Measurements from ENCODE around the gene CACNA1C.

Gene CACNA1C

DNA sequence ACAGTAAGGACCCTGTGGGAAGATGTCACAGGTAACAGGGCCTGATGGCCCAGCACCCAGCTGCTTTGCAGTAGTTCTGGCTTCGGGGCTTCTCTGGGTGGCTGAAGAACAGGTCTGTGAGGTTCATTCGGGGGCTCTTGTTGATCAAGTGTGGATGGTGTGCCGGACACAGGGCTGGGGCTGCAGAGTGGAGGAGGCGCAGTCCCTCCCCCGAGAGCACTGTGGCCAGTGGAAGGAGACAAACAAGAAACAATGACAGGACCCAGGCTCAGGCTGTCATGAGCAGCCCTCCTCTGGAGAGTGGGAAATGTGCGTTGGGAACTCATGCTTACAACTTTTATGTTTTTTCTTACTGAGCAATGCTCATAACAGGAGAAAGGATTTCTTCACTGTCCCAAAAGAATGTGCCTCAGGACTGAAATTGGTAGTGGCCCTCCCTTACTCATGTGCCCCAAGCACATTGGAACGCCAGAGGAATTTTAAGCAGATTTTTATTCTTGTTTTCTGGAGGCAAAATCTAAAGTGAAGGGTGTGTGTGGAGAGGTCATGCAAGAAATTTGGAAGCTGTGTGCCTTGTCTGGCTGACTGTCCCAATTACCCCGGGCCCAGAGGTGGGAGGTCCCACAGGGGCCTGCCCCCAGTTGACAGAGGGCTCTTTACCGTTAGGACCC lies 233.8 kb downstream of the CACNA1C start:
- DNase-seq = no peak

DNA sequence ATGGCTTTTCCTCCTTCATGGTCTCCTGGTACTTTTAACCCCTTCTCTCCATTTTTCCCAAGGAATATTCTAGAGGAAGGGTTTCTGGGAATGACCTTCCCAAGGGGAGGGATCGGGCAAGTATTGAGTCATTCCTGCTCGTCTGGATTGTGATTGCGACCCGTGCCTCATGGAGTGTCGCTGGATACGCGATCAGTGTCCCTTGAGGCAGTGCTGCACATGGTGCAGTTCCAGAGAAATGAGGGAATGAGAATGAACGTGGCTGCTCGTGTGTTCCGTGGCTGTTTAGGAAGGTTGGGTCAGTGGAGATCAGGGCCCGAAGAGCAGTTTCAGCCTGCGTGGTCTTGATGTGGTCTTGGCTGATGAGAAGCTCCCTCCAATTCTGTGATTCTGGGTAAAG lies 234.4 kb downstream of the CACNA1C start:
- DNase-seq = no peak

DNA sequence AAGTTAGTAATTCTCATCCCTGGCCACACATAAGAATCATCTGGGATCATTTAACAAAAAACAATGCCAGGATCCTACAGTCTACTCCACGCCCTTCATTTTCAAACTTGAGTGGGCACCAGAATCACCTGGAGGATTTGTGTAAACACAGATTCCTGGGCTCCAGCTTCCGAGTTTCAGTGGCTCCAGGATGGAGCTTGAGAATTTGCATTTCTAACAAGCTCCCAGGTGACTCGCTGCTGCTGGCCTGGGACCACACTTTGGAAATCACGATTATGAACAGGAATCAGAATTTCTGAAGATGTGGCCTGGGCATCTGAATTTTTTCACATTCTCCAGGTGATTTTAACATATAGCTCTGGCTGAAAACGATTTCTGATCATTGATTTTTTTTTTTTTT lies 234.8 kb downstream of the CACNA1C start:
- DNase-seq = no peak

DNA sequence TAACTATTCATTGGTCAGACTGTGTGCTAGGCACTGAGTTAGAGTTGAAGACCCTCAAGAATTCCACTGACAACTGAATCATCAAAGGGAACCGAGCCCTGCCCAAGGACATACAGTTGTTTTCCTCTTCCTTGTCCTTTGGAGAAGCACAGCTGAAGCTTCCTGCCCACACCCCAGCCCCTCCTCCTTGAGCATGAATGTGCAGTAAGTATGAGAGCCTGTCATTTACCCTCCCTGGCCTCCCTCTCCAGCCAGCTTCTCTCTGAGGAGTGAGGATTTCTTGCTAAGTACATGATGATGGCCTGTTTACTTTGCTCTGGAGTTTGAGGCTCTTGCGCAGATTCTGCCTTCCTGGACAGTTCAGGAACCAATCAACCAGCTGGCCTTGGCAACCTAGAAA lies 235.2 kb downstream of the CACNA1C start:
- no peak for DNase-seq

DNA sequence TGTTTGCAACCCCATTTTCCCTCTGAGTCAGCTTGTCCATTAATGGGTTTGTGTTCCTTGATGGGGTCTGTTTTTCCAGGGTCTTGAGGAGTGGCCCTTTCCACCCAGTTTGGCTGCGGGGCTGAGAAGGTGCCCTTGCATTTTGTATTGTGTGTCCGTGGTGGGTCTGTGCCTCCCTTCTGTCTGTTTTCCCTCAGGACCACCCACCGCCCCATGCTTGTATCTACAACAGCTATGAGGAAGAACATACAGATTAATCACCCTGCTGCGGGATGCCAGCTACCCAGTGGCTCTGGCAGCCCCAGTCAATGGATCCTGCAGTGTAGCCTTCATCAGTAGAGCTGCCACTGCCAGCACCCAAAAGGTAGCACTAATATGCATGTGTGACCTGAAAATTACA lies 235.7 kb downstream of the CACNA1C start:
- DNase-seq = no peak

DNA sequence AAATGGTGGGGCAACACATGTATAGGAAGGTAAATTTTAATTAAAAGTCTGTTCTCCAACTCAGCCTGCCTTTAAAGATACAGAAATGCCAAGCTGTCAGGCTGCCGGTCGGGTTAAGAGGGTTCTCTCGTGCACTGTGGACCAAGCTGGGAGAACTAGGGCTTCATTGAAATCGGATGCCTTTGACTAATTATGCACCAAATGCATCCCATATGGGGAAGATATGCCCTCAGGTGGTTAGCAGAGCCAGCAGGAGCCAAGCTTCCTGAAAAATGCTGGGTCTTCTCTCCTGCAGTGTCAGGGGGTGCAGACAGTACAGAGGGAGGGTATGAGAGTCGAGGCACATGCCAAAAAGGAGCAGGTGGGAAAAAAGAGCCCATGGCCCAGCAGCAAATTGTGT lies 236.1 kb downstream of the CACNA1C start:
- DNase-seq = no peak

DNA sequence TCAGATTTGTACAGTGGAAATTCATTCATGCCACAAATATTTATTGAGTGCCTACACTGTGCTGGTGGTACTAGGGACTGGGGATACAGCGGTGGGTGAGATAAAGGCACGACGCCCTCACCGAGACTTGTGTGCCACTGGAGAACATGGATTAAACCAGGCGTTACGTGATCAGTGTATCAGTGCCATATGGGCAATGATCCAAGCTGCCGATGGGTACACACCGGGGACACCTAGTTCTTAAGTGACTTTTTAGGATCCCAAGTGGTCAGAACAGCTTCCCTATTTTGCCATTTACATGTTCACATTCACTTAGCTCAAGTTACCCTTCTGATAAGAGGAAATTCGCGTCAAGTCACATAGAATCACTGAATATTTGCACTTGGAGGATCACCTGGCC lies 236.7 kb downstream of the CACNA1C start:
- DNase-seq = no peak

DNA sequence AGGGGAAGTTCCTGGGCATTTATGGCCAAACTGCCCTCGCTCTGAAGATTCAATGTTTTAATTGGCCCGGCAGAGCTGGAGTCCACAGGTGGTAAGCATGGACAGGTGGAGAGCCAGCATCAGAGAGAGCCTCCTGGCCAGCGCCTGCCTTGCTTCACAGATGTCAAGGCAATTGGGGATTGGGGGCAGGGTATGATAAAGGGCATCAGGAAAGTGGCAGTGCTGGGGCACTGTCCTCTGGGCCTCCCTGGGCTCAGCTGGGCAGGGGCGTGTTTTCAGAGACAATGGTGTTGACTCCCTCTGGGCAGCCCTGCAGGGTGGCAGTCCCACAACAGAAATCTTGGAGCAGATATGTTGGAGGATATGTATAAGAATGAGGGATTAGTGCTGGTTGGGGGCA lies 237.3 kb downstream of the CACNA1C start:
- DNase-seq = no peak

DNA sequence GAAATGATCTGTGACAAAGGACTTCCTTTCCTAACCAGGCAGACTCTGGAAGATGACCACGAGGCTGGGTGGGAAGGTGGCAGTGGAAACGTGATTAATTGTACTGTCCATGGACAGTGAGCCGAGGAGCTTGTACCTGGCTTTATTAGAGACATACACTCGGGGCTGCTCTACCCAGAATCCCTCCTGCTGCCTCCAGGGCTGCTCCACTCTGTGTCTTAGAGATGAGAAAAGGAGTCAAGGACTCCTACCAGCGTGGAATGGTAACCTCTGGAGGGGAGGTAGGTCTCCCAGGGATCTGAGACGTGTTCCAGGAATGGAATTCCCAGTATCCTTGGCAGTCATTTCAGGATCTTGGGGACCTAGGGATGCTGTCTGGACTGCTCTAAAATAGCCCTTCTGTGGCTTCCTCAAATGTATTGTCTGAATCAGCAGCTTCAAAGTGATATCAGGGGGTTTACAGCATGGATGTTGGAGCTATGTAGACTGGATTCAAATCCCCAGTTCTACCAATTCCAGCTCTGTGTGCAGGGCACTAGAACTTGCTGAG lies 237.8 kb downstream of the CACNA1C start:
- no peak for DNase-seq

DNA sequence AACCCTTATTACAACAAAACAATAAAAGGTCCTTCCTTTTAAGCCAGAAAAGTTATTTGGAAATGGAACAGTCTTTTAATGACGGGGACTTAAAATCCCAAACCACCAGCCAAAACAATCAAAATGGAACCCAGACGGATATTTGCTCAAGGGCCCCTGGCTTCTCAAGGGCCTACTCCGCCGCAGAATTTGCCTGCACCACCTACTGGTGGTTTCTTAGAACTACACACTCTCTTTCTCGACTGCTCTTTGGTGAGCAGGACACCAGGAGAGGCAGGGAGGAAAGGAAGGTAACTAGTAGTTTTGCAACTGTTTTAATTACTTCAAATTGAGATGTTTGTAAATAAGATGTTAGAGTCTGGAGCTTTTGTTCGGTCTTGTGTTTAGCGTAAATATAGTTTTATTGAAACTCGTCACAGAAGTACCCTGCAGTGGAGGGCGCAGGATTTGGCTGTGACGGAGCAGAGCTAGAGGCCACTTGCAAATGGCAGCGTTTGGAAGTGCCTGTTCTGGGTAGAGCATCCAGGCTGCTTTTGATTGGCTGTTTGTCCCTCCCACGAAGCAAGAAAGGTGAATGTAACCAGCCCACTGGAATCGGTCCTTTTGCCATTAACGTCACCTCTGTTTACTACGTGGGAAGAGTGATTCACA lies 238.5 kb downstream of the CACNA1C start:
- DNase-seq = peak; percentile 47

DNA sequence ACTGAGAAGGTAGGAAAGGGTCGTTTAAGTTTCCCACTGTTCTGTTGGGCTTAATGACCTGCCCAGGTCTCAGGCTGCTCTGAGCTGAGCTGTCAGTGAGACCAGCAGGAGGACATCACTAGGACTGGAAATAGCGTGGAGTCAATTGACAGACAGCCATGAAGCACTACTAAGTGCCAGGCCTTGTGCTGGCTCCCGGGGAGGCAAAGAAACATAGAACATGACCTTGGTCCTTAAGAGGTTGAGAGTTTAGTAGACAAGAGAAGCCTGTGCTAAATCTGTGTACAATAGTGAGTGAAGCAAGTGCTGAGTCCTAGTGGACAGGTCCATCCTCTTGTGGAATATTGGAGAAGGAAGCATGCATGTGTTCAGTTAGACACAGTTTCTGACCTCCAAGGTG lies 239.2 kb downstream of the CACNA1C start:
- DNase-seq = no peak

DNA sequence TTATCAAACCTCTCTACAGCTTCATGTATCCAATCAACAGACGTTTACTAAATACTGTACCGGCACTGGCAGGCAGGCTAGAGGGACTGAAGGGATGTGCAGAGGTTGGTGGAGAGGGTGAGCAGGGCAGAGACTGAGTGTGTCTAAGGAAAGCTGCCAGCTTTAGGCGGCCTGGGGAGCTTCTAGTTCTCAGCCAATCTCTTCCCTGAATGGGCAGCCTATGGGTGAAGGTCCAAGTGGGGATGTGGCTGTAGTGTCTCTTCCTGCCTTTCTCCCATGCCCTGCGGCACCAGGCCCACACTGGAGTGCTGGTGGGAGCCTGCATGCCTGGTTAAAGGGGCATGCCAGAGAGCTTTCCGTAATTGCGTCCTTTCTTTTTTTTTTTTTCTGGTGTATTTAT lies 239.8 kb downstream of the CACNA1C start:
- DNase-seq = no peak

DNA sequence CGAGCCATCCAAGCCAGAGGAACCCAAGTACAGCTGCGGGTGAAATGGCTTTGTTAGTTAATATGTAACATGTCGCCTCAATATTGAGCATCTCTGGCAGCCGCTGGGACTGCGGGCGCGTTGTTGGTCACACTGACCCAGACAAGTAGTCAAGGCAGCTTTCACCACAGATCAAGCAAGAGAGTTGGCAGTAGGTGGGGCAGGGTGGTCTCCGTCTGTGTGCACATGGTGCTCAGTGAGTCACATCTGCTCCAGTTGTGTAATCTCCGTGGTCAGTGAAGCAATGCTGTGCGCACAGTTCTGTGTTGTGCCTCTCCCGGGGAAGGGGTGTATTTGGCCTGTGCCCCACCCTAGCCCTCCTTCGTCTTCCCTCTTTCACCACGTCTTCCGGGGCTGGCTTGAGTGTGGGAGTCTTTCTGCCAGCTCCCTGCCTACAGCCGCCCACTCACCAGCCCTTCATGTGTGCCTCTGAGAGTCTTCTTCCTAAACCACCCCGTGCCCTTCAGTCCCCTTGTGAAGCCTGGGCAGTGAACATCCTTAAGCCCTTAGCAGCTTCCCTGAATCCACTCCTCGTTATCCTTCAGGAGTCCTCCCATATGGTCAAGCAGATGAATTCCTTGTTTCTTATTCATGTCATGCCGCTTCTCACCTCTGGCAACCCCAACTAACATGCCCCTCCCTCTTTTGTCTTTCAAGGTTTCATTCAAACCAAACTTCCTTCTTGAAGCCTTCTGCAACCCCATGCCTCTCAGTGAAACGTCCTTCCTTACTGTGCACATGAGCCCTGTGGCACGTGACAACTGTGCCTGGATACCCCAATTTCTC lies 242.1 kb downstream of the CACNA1C start:
- peak; percentile 3 for DNase-seq

DNA sequence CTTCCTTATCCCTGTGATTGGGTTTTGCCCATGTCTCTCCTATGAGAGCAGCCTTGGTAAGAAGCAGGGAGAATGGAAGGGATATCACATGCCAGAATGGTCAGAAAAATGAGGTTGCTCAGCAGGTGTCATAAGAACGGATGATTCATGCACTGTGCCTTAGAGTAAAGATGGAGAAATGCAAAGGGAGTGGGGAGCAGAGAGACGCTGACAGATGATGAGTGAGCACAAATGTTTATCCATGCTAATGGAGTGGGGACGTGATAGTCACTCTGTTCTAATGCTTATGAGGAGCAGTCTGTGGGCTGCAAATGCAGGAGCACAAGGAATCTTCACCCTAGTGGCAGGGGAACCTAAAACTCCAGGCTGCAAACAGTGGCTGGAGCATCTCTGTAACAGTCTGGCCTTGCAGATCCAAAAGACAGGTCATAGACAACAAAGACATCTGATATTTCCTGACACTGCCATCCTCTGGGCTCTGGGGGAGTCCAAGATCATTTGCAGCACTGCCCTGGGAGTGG lies 243.2 kb downstream of the CACNA1C start:
- DNase-seq = no peak

DNA sequence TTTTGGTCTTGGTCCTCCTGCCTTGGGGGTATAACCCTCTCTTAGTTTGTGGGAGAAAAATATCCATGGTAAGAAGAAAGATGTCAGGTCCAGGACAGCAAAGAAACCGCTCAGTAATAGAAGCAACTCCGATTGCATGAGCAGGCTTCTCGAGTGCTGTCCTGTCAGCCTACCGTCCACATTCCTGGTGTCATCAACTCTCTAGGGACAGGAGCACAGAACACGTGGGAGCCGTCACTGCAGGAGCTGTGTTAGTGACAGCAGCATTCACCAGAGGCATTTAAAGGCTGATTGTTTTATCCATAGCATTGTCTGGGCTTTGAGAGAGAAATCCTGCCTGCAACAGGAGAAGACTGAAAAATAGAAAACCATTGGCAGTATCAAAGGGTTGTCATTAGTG lies 244.2 kb downstream of the CACNA1C start:
- DNase-seq = no peak

DNA sequence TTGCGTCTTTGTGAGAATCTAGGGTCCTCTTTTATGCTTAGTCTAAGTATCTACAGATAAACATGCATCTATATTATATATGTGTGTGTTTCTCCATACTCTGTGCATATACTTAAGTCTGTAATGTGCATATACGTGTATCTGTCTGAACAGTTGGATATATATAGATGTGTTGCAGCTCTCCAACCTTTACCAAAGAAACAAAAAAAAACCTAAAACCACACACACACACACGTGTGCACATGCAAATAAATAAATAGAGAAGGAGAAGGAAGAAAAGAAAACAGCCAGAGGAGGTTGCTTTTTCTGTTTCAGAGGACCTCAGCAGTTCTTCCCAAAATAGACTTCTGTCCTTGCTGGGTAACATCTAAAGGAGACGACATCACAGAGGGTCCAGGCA lies 244.9 kb downstream of the CACNA1C start:
- no peak for DNase-seq

DNA sequence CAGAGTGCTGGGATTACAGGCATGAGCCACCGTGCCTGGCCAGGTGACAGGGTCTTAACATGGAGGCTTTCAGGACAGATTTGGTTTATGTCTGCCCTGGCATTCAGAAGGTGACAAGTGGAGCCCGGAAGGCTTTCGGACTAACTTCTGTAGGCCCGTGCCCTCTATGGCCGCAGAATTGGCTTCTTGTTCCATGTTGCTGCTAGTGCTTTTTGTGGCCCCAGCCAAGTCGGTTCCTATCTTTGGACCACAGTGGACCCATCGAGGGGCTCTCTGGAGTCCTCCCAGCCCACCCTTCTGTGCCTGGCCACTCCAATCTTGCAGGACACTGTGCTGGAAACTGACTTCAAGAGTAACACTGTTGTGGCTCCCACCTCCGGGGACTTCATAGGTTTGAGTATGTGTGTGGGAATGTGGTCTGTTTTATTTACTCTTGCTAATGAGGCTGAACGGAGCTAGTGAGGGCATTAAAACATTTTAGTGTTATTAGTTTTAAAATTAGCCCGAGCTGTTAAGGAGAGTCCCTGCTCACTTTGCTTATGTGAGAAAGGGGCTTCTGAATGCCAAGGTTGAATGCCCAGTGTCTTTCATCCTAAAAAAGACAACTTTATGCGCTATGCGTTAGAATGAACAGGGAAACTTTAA lies 245.9 kb downstream of the CACNA1C start:
- DNase-seq = no peak

DNA sequence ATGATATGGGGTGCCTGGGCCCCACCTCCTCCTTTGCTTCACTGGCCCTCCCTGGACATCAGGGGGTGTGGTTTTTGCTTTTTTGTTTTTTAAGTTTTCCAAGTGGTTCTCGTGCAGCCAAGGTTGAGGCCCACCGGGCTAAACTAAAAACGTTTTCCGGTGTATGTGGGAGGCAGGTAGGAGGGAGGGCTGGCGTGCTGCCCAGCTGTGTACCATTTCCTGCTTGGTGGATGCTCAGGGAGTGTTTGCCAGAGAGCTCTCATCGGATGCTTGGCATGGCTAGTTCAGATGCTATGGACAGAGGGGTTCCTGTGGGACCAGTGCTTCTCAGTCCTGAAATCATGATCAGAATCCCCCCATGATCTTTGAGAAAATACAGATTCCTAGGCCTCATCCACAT lies 246.4 kb downstream of the CACNA1C start:
- DNase-seq = no peak

DNA sequence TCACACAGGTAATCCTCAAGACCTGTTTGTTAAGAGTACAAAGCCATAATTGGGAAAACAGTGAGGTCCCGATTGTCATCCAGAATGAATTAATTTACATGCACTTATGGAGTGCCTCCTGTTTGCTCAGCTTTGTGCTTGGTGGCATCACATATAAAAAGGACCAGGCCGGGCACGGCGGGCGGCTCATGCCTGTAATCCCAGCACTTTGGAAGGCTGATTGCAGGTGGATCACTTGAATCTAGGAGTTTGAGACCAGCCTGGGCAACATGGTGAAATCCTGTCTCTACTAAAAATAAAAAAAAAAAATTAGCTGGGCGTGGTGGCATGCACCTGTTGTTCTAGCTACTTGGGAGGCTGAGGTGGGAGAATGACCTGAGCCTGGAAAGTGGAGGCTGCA lies 247.4 kb downstream of the CACNA1C start:
- DNase-seq = no peak

DNA sequence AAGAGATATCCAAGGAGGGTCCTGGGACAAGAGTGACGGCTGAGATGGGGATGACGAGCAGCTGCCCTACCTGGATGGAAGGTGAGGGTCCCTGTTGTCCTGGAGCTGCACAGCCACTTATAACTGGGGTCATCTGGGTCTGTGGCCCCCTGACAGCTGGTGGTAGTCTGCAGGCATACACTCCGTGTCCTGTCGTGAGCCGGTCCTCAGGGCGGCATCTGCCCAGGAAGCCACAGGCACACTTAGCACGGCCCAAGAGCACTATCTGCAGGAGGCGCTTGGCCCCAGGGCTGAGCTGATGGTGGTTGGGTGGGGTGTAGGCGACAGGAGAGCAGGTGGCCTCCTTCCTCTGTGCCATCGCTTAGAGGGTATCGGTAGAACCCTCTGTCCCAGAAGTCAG lies 248.1 kb downstream of the CACNA1C start:
- no peak for DNase-seq

DNA sequence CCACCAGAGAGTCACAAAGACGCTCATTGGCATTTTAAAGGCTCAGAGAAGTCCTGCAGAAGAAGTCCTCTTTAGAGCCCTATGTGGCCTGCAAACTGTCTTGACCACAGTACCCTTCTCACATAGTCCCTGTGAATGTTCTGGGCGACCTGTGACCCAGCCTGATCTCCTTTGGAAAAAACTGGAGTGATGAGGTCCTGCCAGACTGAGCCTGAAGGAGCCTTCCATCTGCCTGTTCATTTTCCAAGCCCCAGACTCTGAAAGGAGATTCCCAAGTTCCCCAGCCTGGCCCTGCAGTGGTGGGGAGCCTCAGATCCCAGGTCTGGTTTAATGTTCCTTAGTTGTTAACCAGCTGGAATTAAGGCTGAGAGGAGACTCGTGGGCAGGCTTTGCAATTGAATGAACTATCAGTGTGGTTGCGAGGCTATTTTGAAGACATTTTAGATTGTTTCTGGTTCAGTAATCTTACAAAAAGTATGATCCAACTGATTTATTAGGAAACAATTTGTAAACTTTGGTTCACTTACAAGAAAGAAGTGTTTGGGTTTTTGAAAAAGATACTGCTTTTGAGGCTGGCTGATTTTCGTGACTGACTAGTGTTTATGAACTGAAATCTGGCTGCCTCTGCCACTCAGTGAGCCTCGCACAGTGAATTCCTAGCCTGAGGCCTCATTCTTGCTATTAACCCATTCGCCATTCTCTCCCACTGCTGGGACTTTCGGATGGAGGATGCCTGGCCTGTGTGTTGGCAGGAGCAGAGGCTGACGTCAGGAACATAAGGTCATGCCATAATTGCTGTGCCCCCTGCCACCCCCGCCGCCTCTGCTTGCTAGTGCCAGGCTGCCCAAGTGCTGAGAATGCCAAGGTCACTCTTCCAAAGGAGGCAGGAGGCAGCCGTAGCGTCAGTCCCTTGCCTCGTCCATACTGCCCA lies 249.0 kb downstream of the CACNA1C start:
- DNase-seq = no peak
